Stimulated activated naive CD8-positive, alpha-beta T cell treated with anti-CD3 and anti-CD28 coated beads, Interleukin-15, Interleukin-2, amounts not matched to agents 100 ng/mL and 50 ng/mL, for 24 hours (primary cell): ENCODE results near the gene CHRNA4.
"Not testable (repeated sequence)": the region's sequence is repeated elsewhere in the genome, so short reads cannot be mapped to it uniquely, and the experiment has no call there.

Experiments
- H3K27ac Mint-ChIP-seq: one replicate; pipeline ENCODE4 v1.8.0; 2021; ENCODE audit warnings: mild to moderate bottlenecking, mixed read lengths
- H3K27me3 Mint-ChIP-seq: one replicate; pipeline ENCODE4 v1.8.0; 2021; ENCODE audit warnings: mixed read lengths
- H3K36me3 Mint-ChIP-seq: one replicate; pipeline ENCODE4 v1.8.0; 2021; ENCODE audit warnings: low read depth, mixed read lengths
- H3K4me1 Mint-ChIP-seq: one replicate; pipeline ENCODE4 v1.8.0; 2021; ENCODE audit warnings: low read depth, mixed read lengths
- H3K4me3 Mint-ChIP-seq: one replicate; pipeline ENCODE4 v1.8.0; 2021; ENCODE audit warnings: mild to moderate bottlenecking, mixed read lengths
- H3K9me3 Mint-ChIP-seq: one replicate; pipeline ENCODE4 v1.8.0; 2021; ENCODE audit warnings: mixed read lengths

CHRNA4 gene

GRCh38 chr20:63387917-63388316, 26.8 kb upstream of the CHRNA4 start:
- peaks cover 9% of the 10 kb centered on the region for H3K27me3 Mint-ChIP-seq
- no peak overlapping the region for H3K27ac Mint-ChIP-seq
- no peaks in the 10 kb centered on the region for H3K36me3 Mint-ChIP-seq
- H3K9me3 Mint-ChIP-seq: peaks cover 30% of the 10 kb centered on the region
- no peak overlapping the region for H3K4me3 Mint-ChIP-seq
- no peaks in the 10 kb centered on the region for H3K4me1 Mint-ChIP-seq

- no peak overlapping the region for H3K4me3 Mint-ChIP-seq
- no peaks in the 10 kb centered on the region for H3K4me1 Mint-ChIP-seq
- H3K27me3 Mint-ChIP-seq: peaks cover 9% of the 10 kb centered on the region
- no peaks in the 10 kb centered on the region for H3K36me3 Mint-ChIP-seq
- no peak overlapping the region for H3K27ac Mint-ChIP-seq
- H3K9me3 Mint-ChIP-seq: peaks cover 30% of the 10 kb centered on the region
Measured at GRCh38 chr20:63387393-63387792, 26.2 kb upstream of the CHRNA4 start.

- Mint-ChIP-seq H3K4me3 (no peak overlapping the region), H3K9me3 (peaks cover 30% of the 10 kb centered on the region), H3K27me3 (peaks cover 9% of the 10 kb centered on the region), H3K36me3 (no peaks in the 10 kb centered on the region), H3K4me1 (no peaks in the 10 kb centered on the region), H3K27ac (no peak overlapping the region)
Measured at GRCh38 chr20:63386491-63386890, 25.3 kb upstream of the CHRNA4 start.

- Mint-ChIP-seq H3K4me3 (no peak overlapping the region), H3K27ac (no peak overlapping the region), H3K9me3 (peaks cover 30% of the 10 kb centered on the region), H3K4me1 (no peaks in the 10 kb centered on the region), H3K36me3 (no peaks in the 10 kb centered on the region), H3K27me3 (peaks cover 9% of the 10 kb centered on the region)
Measured at GRCh38 chr20:63385819-63386218, 24.7 kb upstream of the CHRNA4 start.

GRCh38 chr20:63384336-63384735, 23.2 kb upstream of the CHRNA4 start:
- Mint-ChIP-seq H3K9me3 (peaks cover 30% of the 10 kb centered on the region), H3K36me3 (no peaks in the 10 kb centered on the region), H3K27me3 (peaks cover 9% of the 10 kb centered on the region), H3K4me3 (no peak overlapping the region), H3K27ac (no peak overlapping the region), H3K4me1 (no peaks in the 10 kb centered on the region)

- H3K9me3 Mint-ChIP-seq: peaks cover 30% of the 10 kb centered on the region
- no peaks in the 10 kb centered on the region for H3K36me3 Mint-ChIP-seq
- H3K4me3 Mint-ChIP-seq: no peak overlapping the region
- H3K4me1 Mint-ChIP-seq: no peaks in the 10 kb centered on the region
- H3K27ac Mint-ChIP-seq: no peak overlapping the region
- peaks cover 9% of the 10 kb centered on the region for H3K27me3 Mint-ChIP-seq
Measured at GRCh38 chr20:63383556-63383955, 22.4 kb upstream of the CHRNA4 start.

- peaks cover 9% of the 10 kb centered on the region for H3K27me3 Mint-ChIP-seq
- H3K27ac Mint-ChIP-seq: no peak overlapping the region
- H3K4me1 Mint-ChIP-seq: no peaks in the 10 kb centered on the region
- no peaks in the 10 kb centered on the region for H3K36me3 Mint-ChIP-seq
- no peak overlapping the region for H3K4me3 Mint-ChIP-seq
- H3K9me3 Mint-ChIP-seq: peaks cover 26% of the 10 kb centered on the region
Measured at GRCh38 chr20:63382551-63383300, 21.6 kb upstream of the CHRNA4 start.

- peaks cover 14% of the 10 kb centered on the region for H3K27me3 Mint-ChIP-seq
- peaks cover 18% of the 10 kb centered on the region for H3K9me3 Mint-ChIP-seq
Measured at GRCh38 chr20:63381781-63382431, 20.8 kb upstream of the CHRNA4 start.

GRCh38 chr20:63380346-63380870, 19.3 kb upstream of the CHRNA4 start:
- Mint-ChIP-seq H3K36me3 (no peaks in the 10 kb centered on the region), H3K27me3 (peaks cover 15% of the 10 kb centered on the region), H3K27ac (no peak overlapping the region), H3K4me1 (no peaks in the 10 kb centered on the region), H3K4me3 (no peak overlapping the region), H3K9me3 (peaks cover 3% of the 10 kb centered on the region)

More at GRCh38 chr20:63381781-63382431, 20.8 kb upstream of the CHRNA4 start:
- no peak overlapping the region for H3K4me3 Mint-ChIP-seq
- no peaks in the 10 kb centered on the region for H3K36me3 Mint-ChIP-seq
- no peaks in the 10 kb centered on the region for H3K4me1 Mint-ChIP-seq
- no peak overlapping the region for H3K27ac Mint-ChIP-seq

GRCh38 chr20:63379872-63380271, 18.7 kb upstream of the CHRNA4 start:
- not testable (repeated sequence) for H3K4me1 Mint-ChIP-seq, H3K9me3 Mint-ChIP-seq, H3K4me3 Mint-ChIP-seq, H3K36me3 Mint-ChIP-seq, H3K27ac Mint-ChIP-seq
- H3K27me3 Mint-ChIP-seq: peaks cover 13% of the 10 kb centered on the region

- peaks cover 13% of the 10 kb centered on the region for H3K27me3 Mint-ChIP-seq
- H3K9me3 Mint-ChIP-seq: no peaks in the 10 kb centered on the region
- no peak overlapping the region for H3K27ac Mint-ChIP-seq
- no peak overlapping the region for H3K4me3 Mint-ChIP-seq
- no peaks in the 10 kb centered on the region for H3K4me1 Mint-ChIP-seq
- H3K36me3 Mint-ChIP-seq: no peaks in the 10 kb centered on the region
Measured at GRCh38 chr20:63379296-63379695, 18.1 kb upstream of the CHRNA4 start.

- Mint-ChIP-seq H3K27me3 (peaks cover 13% of the 10 kb centered on the region), H3K4me1 (no peaks in the 10 kb centered on the region), H3K36me3 (no peaks in the 10 kb centered on the region), H3K27ac (no peak overlapping the region), H3K9me3 (no peaks in the 10 kb centered on the region), H3K4me3 (no peak overlapping the region)
Measured at GRCh38 chr20:63378626-63379025, 17.5 kb upstream of the CHRNA4 start.

- no peaks in the 10 kb centered on the region for H3K36me3 Mint-ChIP-seq
- H3K27ac Mint-ChIP-seq: no peak overlapping the region
- no peak overlapping the region for H3K4me3 Mint-ChIP-seq
- peaks cover 13% of the 10 kb centered on the region for H3K27me3 Mint-ChIP-seq
- H3K9me3 Mint-ChIP-seq: no peaks in the 10 kb centered on the region
- H3K4me1 Mint-ChIP-seq: no peaks in the 10 kb centered on the region
Measured at GRCh38 chr20:63377951-63378381, 16.8 kb upstream of the CHRNA4 start.

- no peaks in the 10 kb centered on the region for H3K9me3 Mint-ChIP-seq
- H3K4me1 Mint-ChIP-seq: no peaks in the 10 kb centered on the region
- H3K27ac Mint-ChIP-seq: no peak overlapping the region
- no peaks in the 10 kb centered on the region for H3K36me3 Mint-ChIP-seq
- H3K27me3 Mint-ChIP-seq: peaks cover 13% of the 10 kb centered on the region
- no peak overlapping the region for H3K4me3 Mint-ChIP-seq
Measured at GRCh38 chr20:63377256-63377941, 16.2 kb upstream of the CHRNA4 start.
